ENCODE measurements around the gene SLC44A3.

DNA sequence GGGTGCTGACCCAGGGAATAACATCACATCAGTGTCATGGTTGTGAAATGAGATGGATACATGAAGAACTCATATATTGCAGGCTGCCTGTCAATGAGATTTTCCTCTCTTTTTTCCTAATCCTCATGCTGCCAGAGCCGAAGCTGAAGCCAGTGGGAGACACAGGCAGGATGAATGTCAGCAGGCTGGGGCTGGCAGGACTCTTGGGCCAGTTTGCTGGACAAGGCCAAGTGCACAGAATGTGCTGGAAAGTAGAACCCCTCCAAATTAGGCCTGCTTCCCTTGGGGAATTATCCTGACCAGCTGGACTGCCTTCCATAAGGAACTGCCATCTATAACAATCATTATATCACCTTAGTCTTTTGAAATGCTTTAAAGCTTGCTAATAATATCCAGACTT lies 31.4 kb downstream of the SLC44A3 start:
- TF ChIP-seq EP300 (IDR thresholded peaks at IDR 0.05; ENCODE audit: low read depth) (no peak), POLR2A (IDR thresholded peaks at IDR 0.05) (no peak), POLR2AphosphoS5 (IDR thresholded peaks at IDR 0.05) (no peak)
- TF ChIP-seq, protein P1, sequence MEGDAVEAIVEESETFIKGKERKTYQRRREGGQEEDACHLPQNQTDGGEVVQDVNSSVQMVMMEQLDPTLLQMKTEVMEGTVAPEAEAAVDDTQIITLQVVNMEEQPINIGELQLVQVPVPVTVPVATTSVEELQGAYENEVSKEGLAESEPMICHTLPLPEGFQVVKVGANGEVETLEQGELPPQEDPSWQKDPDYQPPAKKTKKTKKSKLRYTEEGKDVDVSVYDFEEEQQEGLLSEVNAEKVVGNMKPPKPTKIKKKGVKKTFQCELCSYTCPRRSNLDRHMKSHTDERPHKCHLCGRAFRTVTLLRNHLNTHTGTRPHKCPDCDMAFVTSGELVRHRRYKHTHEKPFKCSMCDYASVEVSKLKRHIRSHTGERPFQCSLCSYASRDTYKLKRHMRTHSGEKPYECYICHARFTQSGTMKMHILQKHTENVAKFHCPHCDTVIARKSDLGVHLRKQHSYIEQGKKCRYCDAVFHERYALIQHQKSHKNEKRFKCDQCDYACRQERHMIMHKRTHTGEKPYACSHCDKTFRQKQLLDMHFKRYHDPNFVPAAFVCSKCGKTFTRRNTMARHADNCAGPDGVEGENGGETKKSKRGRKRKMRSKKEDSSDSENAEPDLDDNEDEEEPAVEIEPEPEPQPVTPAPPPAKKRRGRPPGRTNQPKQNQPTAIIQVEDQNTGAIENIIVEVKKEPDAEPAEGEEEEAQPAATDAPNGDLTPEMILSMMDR (IDR thresholded peaks at IDR 0.05): no peak

Data from transverse colon (tissue), 4 donors.